Stimulated activated effector memory CD8-positive, alpha-beta T cell treated with anti-CD3 and anti-CD28 coated beads, Interleukin-12 subunit alpha, Interleukin-12 subunit beta, amount 100 ng/mL, for 72 hours (primary cell): ENCODE data around the gene AHR.
"Not testable (repeated sequence)": the region's sequence is repeated elsewhere in the genome, so short reads cannot be mapped to it uniquely, and the experiment has no call there.

ENCODE experiments used
- ATAC-seq: fragments of 150-1000 bp; cut with Tn5 transposase; 2 replicates; pipeline ENCODE4 v1.10.0; 2021
- DNase-seq, 2 donors: peaks; one replicate each; pipeline ENCODE4 v3.0.0; 2021 to 2022; ENCODE audit warnings: low spot score in 2 of 2
- H3K27ac Mint-ChIP-seq: one replicate; pipeline ENCODE4 v1.8.0; 2022; ENCODE audit warnings: mild to moderate bottlenecking, mixed read lengths
- H3K36me3 Mint-ChIP-seq: one replicate; pipeline ENCODE4 v1.8.0; 2022; ENCODE audit warnings: mild to moderate bottlenecking, mixed read lengths
- H3K4me1 Mint-ChIP-seq: one replicate; pipeline ENCODE4 v1.8.0; 2022; ENCODE audit warnings: mixed read lengths
- H3K4me3 Mint-ChIP-seq: one replicate; pipeline ENCODE4 v1.8.0; 2022; ENCODE audit warnings: mild to moderate bottlenecking, mixed read lengths
- H3K9me3 Mint-ChIP-seq: one replicate; pipeline ENCODE4 v1.8.0; 2022; ENCODE audit warnings: mixed read lengths

AHR gene

GRCh38 chr7:17348932-17349331 is 50.5 kb downstream of the AHR start:
- not testable (repeated sequence) for H3K4me3 Mint-ChIP-seq, H3K4me1 Mint-ChIP-seq, H3K27ac Mint-ChIP-seq, ATAC-seq, DNase-seq
- Mint-ChIP-seq H3K36me3 (peaks cover 20% of the 10 kb centered on the region), H3K9me3 (peaks cover 13% of the 10 kb centered on the region)

GRCh38 chr7:17350321-17350720 is 51.9 kb downstream of the AHR start:
- not testable (repeated sequence) for H3K4me3 Mint-ChIP-seq, H3K4me1 Mint-ChIP-seq, H3K27ac Mint-ChIP-seq, DNase-seq, ATAC-seq, H3K36me3 Mint-ChIP-seq
- H3K9me3 Mint-ChIP-seq = peaks cover 17% of the 10 kb centered on the region

GRCh38 chr7:17353650-17354419 is 55.4 kb downstream of the AHR start:
- peaks cover 17% of the 10 kb centered on the region for H3K9me3 Mint-ChIP-seq
- not testable (repeated sequence) for H3K27ac Mint-ChIP-seq, ATAC-seq, H3K4me1 Mint-ChIP-seq, H3K4me3 Mint-ChIP-seq, DNase-seq, H3K36me3 Mint-ChIP-seq

- Mint-ChIP-seq H3K4me1 (no peaks in the 10 kb centered on the region), H3K9me3 (peaks cover 17% of the 10 kb centered on the region), H3K4me3 (no peak overlapping the region), H3K36me3 (no peaks in the 10 kb centered on the region), H3K27ac (no peak overlapping the region)
- ATAC-seq = no peak
- DNase-seq = no peak
Observed at GRCh38 chr7:17354473-17354872, 56.0 kb downstream of the AHR start.

GRCh38 chr7:17355050-17355449 is 56.6 kb downstream of the AHR start:
- H3K27ac Mint-ChIP-seq = no peak overlapping the region
- DNase-seq = no peak
- no peaks in the 10 kb centered on the region for H3K4me1 Mint-ChIP-seq
- no peaks in the 10 kb centered on the region for H3K36me3 Mint-ChIP-seq
- H3K4me3 Mint-ChIP-seq = no peak overlapping the region
- peaks cover 17% of the 10 kb centered on the region for H3K9me3 Mint-ChIP-seq
- no peak for ATAC-seq

- no peak for DNase-seq
- peaks cover 7% of the 10 kb centered on the region for H3K9me3 Mint-ChIP-seq
- ATAC-seq = no peak
- H3K4me1 Mint-ChIP-seq = no peaks in the 10 kb centered on the region
- H3K4me3 Mint-ChIP-seq = no peak overlapping the region
- no peaks in the 10 kb centered on the region for H3K36me3 Mint-ChIP-seq
- no peak overlapping the region for H3K27ac Mint-ChIP-seq
Observed at GRCh38 chr7:17357952-17358351, 59.5 kb downstream of the AHR start.

- ATAC-seq (no peak), DNase-seq (no peak)
- Mint-ChIP-seq H3K4me3 (no peak overlapping the region), H3K27ac (no peak overlapping the region), H3K4me1 (no peaks in the 10 kb centered on the region), H3K36me3 (no peaks in the 10 kb centered on the region), H3K9me3 (peaks cover 7% of the 10 kb centered on the region)
Observed at GRCh38 chr7:17359610-17360009, 61.2 kb downstream of the AHR start.

- no peak overlapping the region for H3K4me3 Mint-ChIP-seq
- DNase-seq (no peak), ATAC-seq (no peak)
- H3K27ac Mint-ChIP-seq = no peak overlapping the region
- no peaks in the 10 kb centered on the region for H3K4me1 Mint-ChIP-seq
- H3K9me3 Mint-ChIP-seq = peaks cover 3% of the 10 kb centered on the region
- H3K36me3 Mint-ChIP-seq = no peaks in the 10 kb centered on the region
Observed at GRCh38 chr7:17362439-17363105, 64.1 kb downstream of the AHR start.

GRCh38 chr7:17364671-17365070 is 66.2 kb downstream of the AHR start:
- Mint-ChIP-seq H3K27ac (no peak overlapping the region), H3K4me1 (no peaks in the 10 kb centered on the region), H3K4me3 (no peak overlapping the region), H3K9me3 (peaks cover 3% of the 10 kb centered on the region), H3K36me3 (no peaks in the 10 kb centered on the region)
- no peak for ATAC-seq
- no peak for DNase-seq

GRCh38 chr7:17365775-17366174 is 67.3 kb downstream of the AHR start:
- DNase-seq (no peak), ATAC-seq (no peak)
- Mint-ChIP-seq H3K36me3 (no peaks in the 10 kb centered on the region), H3K9me3 (peaks cover 3% of the 10 kb centered on the region), H3K4me1 (no peaks in the 10 kb centered on the region), H3K27ac (no peak overlapping the region), H3K4me3 (no peak overlapping the region)

GRCh38 chr7:17367502-17367901 is 69.0 kb downstream of the AHR start:
- ATAC-seq (no peak), DNase-seq (no peak)
- Mint-ChIP-seq H3K36me3 (no peaks in the 10 kb centered on the region), H3K4me1 (peaks cover 6% of the 10 kb centered on the region), H3K9me3 (no peaks in the 10 kb centered on the region), H3K4me3 (no peak overlapping the region), H3K27ac (no peak overlapping the region)

- Mint-ChIP-seq H3K27ac (no peak overlapping the region), H3K36me3 (no peaks in the 10 kb centered on the region), H3K4me1 (peaks cover 6% of the 10 kb centered on the region), H3K9me3 (no peaks in the 10 kb centered on the region), H3K4me3 (no peak overlapping the region)
- ATAC-seq = no peak
- DNase-seq = no peak
Observed at GRCh38 chr7:17368856-17369524, 70.5 kb downstream of the AHR start.

GRCh38 chr7:17369691-17370426 is 71.4 kb downstream of the AHR start:
- H3K36me3 Mint-ChIP-seq = no peaks in the 10 kb centered on the region
- H3K9me3 Mint-ChIP-seq = no peaks in the 10 kb centered on the region
- no peak overlapping the region for H3K4me3 Mint-ChIP-seq
- DNase-seq = no peak
- H3K4me1 Mint-ChIP-seq = peaks cover 6% of the 10 kb centered on the region
- H3K27ac Mint-ChIP-seq = no peak overlapping the region
- no peak for ATAC-seq

GRCh38 chr7:17370901-17371585 is 72.6 kb downstream of the AHR start:
- H3K27ac Mint-ChIP-seq = no peak overlapping the region
- H3K36me3 Mint-ChIP-seq = no peaks in the 10 kb centered on the region
- no peaks in the 10 kb centered on the region for H3K9me3 Mint-ChIP-seq
- DNase-seq (no peak), ATAC-seq (no peak)
- peaks cover 6% of the 10 kb centered on the region for H3K4me1 Mint-ChIP-seq
- no peak overlapping the region for H3K4me3 Mint-ChIP-seq
